GM18867 (cell line): Measurements from ENCODE around the gene XAF1.
"Not testable (repeated sequence)": the region's sequence is repeated elsewhere in the genome, so short reads cannot be mapped to it uniquely, and the experiment has no call there.

ENCODE experiments used
- ATAC-seq: cut with Tn5 transposase; IDR thresholded peaks from one replicate; pipeline ENCODE4 v1.9.1; 2021; ENCODE audit warnings: mild to moderate bottlenecking, moderate library complexity; ENCODE audit not compliant: unreplicated experiment

The XAF1 gene

DNA sequence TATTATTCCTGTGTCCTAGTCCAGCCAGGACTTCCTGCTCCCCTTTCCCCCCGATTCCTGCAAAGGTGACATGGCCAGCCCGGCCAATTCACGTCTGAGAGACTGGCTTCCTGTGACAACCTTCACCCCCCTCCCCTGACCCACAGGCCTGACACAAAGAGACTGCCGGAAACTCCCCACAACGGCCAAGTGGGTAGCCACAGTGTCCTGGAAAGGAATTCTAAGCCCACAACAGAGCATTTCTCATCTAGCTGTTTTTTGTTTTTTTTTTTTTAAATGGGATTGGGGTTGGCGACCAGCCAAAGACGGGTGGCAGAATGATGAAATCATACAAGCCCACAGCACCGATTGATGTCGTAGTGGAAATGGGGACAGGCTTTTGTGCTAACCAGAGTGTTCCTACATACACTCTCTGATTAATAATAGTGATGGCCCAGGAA lies 2.8 kb upstream of the XAF1 start:
- ATAC-seq, result no peak

DNA sequence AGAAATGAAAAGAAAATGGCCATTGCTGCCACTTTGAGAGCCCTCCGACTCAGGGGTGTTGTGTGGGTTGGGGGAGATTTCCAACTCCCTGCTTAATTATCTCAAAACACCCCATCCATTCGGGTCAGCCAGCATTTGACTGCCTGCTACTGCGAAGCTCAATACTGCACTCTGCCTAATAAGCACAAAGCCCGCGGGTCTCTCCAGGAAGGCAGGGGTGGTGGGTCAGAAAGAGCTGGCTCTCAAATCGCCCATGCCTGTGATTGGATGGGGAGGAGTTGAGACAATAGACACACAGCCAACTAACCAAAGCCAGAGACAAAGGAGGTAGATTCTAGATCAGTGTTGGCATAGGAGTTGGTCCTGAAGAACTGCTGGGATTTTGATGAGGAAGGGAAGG lies 2.3 kb upstream of the XAF1 start:
- ATAC-seq, result no peak

DNA sequence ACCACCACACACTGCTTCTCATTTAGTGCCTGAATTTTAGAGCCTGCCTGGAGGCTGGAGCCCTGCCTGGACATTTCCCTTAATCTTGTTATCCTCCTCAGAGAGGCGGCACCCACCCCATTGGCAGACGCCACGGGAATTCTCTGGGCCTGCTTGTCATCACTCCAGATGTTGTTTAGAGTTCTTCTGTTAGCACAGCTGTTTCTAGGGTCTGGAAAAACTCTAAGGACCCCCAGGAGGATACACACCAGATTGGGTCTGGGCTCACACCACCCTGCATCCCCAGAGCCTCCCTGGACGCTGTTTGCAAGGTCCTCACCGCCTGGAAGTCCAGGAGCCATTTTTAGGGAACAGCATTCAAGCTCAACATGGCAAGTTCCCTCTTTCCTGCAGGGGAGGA lies 565 bp upstream of the XAF1 start:
- ATAC-seq, result no peak

DNA sequence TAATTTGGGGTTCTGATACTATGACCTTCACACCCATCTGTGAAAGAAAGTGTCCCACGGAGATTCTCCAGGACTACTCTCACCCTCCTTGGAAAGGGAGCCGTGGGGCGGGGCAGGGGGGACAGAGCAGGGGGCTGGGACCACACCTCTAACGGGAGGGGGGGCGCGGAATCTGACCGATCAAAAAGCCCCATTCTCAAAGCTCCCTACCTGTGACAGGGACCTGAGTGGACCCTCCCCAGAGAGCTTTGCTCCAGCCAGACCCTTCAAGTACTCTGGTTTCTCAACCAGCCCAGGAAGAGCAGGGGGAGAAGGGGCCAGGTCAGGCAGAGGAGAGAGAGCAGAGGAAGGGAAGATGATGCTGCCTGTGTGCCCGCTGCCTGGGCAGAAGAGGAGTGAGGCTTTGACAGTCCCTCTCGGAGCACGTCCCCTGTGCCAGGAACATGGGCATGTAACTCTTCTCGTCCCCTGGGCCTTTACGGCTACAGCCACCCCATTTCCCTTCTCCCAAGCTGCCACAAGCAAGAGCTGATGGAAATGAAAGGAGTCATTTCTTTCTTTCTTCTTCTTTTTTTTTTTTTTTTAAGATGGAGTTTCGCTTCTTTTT lies 682 bp downstream of the XAF1 start:
- ATAC-seq, result no peak

DNA sequence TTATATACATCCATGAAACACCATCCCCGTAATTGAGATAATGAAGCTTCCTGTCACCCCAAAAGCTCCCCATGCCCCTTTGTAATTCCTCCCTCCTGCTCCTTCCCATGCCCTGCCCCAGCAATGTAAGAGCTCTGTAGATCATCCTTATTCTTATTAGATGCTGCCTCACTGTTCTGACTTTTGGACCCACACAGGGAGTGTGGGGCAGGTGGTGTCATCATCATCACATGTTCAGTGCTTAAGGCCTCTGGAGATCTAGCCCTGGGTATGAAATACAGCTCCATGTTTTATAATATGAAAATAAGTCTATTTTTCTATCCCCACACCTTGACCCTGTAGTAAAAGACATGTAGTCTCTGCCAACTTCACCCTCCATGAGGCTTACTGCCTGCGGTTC lies 1.9 kb downstream of the XAF1 start:
- ATAC-seq, result no peak

DNA sequence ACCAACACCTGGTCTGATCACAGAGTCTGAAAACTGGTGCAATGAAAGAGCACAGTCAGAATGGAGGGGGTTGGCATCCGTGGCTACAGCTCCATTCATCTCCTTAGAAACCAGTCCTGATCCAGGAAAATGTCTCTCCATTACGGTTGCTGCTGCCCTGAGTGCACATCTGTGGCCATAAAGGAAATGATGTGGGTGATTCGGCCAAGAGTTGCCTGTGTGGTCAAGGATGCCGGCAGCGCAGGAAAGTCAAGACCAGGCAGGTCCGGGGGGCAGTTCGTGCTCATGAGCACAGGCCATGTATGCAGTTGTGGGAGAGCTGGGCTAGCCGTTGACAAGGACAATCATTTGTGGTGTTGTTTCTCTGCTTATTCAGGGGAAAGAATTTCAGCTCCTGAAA lies 5.9 kb downstream of the XAF1 start:
- ATAC-seq, result no peak

DNA sequence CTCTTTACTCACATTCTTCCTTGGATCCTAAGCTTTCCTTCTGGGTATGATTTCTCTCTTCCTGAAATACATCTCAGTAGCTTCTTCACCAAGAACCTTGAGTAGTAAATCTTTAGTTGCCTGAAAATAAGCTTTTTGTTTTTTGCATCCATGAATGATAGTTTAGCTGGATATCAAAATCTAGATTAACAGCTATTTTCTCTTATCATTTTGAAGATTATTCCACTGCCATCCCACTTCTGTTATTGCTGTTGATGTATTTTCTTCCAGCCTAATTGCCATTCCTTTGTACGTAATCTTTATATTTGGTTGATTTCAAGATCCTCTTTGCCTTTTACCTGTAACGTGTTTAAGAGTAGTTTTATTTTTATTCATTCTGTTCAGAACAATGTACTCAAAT lies 12.6 kb downstream of the XAF1 start:
- ATAC-seq, result no peak

- ATAC-seq, result no peak
Observed at GRCh38 chr17:6772016-6772415, 16.2 kb downstream of the XAF1 start.

DNA sequence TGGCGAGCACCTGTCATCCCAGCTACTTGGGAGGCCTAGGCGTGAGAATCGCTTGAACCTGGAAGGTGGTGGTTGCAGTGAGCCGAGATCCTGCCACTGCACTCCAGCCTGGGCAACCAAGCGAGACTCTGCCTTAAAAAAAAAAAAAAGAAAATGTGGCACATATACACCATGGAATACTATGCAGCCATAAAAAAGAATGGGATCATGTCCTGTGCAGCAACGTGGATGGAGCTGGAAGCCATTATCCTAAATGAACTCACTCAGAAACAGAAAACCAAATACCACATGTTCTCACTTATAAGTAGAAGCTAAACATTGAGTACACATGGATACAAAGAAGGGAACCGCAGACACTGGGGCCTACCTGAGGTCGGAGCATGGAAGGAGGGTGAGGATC lies 19.1 kb downstream of the XAF1 start:
- not testable (repeated sequence) for ATAC-seq

GRCh38 chr17:6775871-6776405 lies 20.1 kb downstream of the XAF1 start, which contains the start of gene FBXO39:
TSS of gene FBXO39 (plus strand) at chr17:6776215. CDS start at chr17:6779869, 3,654 bp downstream.
- no peak for ATAC-seq

DNA sequence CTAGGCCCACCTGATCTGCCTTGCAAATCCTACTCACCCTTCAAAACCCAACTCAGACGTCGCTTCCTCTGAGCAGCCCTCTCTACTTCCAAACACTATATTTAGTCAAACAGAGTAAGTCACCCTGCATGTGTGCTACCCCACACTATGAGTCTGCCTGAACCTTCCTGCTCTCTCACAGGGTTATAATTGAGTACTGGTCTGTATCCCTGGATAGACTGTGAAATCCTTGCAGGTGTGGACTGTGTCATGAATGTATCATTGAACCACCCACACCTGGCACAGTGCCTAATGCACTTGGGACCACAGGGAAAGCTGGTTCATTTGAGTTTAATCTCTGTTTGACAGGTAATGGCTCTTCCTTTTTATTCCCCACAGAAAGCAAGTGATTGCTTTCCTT lies 23.6 kb downstream of the XAF1 start:
- ATAC-seq, result no peak

DNA sequence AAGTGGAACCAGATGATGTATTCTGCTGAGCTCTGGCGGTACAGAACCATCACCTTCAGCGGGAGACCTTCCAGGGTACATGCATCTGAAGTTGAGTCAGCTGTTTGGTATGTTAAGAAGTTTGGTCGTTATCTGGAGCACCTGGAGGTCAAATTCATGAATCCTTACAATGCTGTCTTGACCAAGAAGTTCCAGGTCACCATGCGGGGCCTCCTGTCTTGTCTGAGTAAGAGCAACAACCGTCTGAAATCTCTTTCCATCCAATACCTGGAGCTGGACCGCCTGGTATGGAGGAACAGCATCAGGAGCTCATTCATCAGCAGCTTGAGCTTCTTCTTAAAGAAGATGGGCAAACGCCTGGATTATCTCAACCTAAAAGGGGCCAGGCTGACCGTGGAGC lies 24.2 kb downstream of the XAF1 start:
- ATAC-seq, result no peak

- ATAC-seq, result no peak
Observed at GRCh38 chr17:6780886-6781285, 25.0 kb downstream of the XAF1 start.

GRCh38 chr17:6782244-6782643 lies 26.4 kb downstream of the XAF1 start:
- no peak for ATAC-seq

DNA sequence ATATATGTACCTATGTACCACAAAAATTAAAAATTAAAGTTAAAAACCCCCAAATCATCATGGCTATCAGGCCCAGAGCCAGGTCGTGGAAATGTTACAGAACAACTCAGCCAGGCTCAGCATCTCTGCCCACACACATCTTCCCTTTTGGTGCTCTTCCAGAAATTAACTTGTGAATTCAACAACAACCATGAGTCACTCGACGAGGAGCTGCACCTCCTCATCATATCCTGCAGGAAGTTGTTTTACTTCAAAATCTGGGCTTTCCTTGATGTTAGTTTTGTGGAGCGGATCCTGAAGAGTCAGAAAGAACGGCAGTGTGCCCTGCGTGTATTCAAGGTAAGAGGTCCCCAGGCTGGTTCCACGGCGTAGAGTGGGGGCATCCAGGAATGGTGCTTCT lies 30.8 kb downstream of the XAF1 start:
- no peak for ATAC-seq

- no peak for ATAC-seq
Observed at GRCh38 chr17:6787081-6787693, 31.3 kb downstream of the XAF1 start.

GRCh38 chr17:6789146-6789545 lies 33.3 kb downstream of the XAF1 start:
- no peak for ATAC-seq

DNA sequence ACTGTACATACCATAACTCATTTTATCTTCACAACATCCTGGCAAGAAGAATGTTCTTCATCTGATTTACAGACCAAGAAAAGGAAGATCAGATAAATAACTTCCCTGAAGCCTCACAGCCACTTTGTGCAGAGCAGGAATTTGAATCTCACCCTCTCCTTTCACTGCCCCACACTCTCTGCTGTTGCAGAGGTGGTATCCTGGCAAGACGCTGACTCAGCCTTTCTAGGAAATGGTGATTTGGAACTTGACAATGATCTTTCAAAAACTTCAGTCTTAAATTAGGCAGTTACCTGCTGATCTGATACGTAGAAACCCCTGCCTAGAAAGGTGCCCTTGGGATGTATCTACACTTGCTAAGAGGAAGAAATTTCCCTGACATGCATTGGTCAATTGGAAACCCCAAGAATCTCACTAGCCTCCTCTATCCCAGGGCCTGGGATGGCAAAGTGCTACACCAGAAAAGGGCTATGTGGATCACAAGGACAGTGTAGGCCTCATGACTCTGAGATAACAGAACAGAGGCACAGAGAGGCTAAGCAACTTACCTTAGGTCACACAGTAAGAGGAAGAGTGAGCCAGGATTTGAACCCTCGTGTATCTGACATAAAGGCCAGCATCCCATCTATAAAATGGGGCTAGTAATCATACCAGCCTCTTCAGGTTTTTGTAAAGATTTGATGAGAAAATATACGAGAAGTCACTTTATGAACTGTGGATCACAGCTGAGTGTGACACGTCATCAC lies 38.1 kb downstream of the XAF1 start:
- no peak for ATAC-seq

- ATAC-seq, result no peak
Observed at GRCh38 chr17:6796017-6796886, 40.4 kb downstream of the XAF1 start.

DNA sequence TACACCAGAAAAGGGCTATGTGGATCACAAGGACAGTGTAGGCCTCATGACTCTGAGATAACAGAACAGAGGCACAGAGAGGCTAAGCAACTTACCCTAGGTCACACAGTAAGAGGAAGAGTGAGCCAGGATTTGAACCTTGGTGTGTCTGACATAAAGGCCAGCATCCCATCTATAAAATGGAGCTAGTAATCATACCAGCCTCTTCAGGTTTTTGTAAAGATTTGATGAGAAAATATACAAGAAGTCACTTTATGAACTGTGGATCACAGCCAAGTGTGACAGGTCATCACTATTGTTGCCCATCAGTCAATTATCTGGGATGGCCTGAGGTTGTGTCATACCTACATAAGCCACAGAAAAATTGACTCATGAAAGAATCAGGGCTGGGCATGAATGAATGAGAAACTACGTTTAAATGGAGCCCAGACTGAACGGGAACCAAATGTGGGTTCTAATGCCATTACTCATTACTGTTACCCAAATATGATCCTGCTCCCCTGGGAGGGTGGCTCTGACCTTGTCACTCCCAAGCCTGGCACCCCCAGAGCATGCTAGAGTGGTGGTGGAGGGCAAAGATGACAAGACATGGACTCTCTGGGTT lies 41.1 kb downstream of the XAF1 start:
- no peak for ATAC-seq
